ENCODE results near the gene CBR4.
"Not testable (repeated sequence)": the region's sequence is repeated elsewhere in the genome, so short reads cannot be mapped to it uniquely, and the experiment has no call there.

The CBR4 gene

GRCh38 chr4:168992952-168993482 is 17.0 kb downstream of the CBR4 start:
- not testable (repeated sequence) for DNase-seq

- no peak for DNase-seq
Observed at GRCh38 chr4:168981942-168982341, 28.1 kb downstream of the CBR4 start.

DNA sequence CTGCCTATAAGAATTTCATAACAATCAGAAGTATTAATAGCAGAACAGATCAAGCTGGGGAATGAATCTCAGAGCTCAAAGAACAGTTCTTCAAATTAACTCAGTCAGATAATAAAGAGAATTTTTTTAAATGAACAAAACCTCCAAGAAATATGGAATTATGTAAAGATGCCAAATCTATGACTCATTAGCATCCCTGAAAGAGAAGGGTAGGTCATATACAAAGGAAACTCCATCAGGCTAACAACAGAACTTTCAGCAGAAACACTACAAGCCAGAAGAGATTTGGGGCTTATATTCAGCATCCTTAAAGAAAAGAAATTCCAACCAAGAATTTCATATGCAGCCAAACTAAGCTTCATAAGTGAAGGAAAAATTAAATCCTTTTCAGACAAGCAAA is 28.6 kb downstream of the CBR4 start:
- no peak for DNase-seq

GRCh38 chr4:168979338-168979737 is 30.7 kb downstream of the CBR4 start:
- DNase-seq = no peak

DNA sequence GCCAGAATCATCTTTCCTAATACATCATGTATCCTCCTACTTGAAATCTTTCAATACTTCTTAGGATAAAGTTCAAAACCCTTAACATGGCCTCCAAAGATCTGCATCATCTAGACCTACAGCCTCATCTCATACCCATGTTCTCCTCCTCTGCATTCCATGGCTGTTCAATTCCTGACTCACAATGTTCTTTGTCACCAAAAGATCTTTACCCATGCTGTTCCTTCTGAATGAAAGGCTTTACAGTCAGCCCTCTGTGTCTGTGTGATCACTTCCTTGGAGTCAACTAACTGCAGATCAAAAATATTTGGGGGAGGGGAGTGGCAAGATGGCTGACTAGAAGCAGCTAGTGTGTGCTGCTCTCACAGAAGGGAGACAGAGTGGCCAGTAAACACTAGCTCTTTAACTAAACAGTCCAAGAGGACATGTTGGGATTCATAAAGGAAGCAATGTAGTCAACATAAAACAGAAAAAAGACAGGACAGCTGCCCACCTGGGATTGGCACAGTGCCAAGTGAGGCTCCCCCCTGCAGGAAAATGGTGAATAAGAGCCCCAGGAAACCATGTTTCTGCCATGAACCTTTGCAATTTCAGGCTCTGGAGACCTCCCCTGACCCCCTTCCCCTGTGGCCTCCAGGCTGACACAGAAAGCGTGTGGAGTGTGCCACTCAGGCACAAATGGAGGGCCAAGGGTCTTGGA is 31.9 kb downstream of the CBR4 start:
- no peak for DNase-seq

- no peak for DNase-seq
Observed at GRCh38 chr4:168972596-168972995, 37.5 kb downstream of the CBR4 start.

GRCh38 chr4:168960716-168961115 is 49.3 kb downstream of the CBR4 start:
- DNase-seq = no peak

DNA sequence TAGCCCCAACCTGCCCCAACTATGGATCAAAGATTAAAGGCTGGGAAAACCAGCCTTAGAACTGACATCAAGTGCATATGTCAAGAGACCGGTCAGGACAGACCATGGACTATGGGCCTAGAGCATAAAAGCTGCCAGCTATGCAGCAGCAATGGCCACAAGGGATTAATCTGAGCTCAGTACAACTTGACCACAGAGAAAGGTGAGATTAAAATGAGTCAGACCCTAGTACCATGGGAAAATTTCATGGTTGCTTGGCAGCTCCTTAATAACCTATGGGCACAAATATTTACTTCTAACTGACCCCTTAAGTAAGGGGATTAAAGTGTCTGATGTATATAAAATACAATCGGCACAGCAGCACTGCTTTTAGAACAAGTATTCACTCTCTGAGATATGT is 54.4 kb downstream of the CBR4 start:
- no peak for DNase-seq

DNA sequence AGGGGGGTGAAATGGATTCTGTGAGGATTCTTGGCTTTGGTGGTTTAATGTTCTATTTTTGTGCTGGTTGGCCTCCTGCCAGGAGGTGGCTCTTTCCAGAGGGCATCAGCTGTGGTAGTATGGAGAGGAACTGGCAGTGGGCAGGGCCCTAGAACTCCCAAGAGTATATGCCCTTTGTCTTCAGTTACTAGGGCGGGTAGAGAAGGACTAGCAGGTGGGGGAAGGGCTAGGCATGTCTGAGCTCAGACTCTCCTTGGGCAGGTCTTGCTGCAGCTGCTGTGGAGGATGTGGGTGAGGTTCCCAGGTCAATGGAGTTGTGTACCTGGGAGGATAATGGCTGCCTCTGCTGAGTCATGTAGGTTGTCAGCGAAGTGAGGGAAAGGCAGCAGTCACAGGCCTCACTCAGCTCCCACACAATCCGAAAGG is 57.2 kb downstream of the CBR4 start:
- not testable (repeated sequence) for DNase-seq

- DNase-seq = no peak
Observed at GRCh38 chr4:168945291-168945690, 64.8 kb downstream of the CBR4 start.

- DNase-seq = no peak
Observed at GRCh38 chr4:168942985-168943384, 67.1 kb downstream of the CBR4 start.

Data from activated CD4-positive, alpha-beta T cell treated with anti-CD3 and anti-CD28 coated beads for 4 hours (primary cell).